Measurements from ENCODE around the gene FRMD1.

The FRMD1 gene

GRCh38 chr6:168078943-168079405 is at the start of gene FRMD1:
TSS of gene FRMD1 (minus strand) at chr6:168079212. CDS start at chr6:168079094, 118 bp downstream.
- DNase-seq = no peak

- no peak for DNase-seq
Measured at GRCh38 chr6:168128006-168128630, 49.1 kb upstream of the FRMD1 start.

- no peak for DNase-seq
Measured at GRCh38 chr6:168127384-168127868, 48.4 kb upstream of the FRMD1 start.

- DNase-seq = no peak
Measured at GRCh38 chr6:168126566-168127383, 47.8 kb upstream of the FRMD1 start.

- no peak for DNase-seq
Measured at GRCh38 chr6:168125429-168126001, 46.5 kb upstream of the FRMD1 start.

- DNase-seq = no peak
Measured at GRCh38 chr6:168124921-168125320, 45.9 kb upstream of the FRMD1 start.

- DNase-seq = no peak
Measured at GRCh38 chr6:168124158-168124557, 45.1 kb upstream of the FRMD1 start.

GRCh38 chr6:168123165-168123911 is 44.3 kb upstream of the FRMD1 start:
- DNase-seq = no peak

GRCh38 chr6:168122521-168122920 is 43.5 kb upstream of the FRMD1 start:
- DNase-seq = no peak

GRCh38 chr6:168122011-168122410 is 43.0 kb upstream of the FRMD1 start:
- DNase-seq = peak; percentile 4

- DNase-seq = peak; percentile 6
Measured at GRCh38 chr6:168121303-168121665, 42.3 kb upstream of the FRMD1 start.

GRCh38 chr6:168120390-168121302 is 41.6 kb upstream of the FRMD1 start:
- peak; percentile 8 for DNase-seq

- no peak for DNase-seq
Measured at GRCh38 chr6:168119539-168119938, 40.5 kb upstream of the FRMD1 start.

GRCh38 chr6:168118935-168119334 is 39.9 kb upstream of the FRMD1 start:
- peak; percentile 7 for DNase-seq

- DNase-seq = no peak
Measured at GRCh38 chr6:168117942-168118341, 38.9 kb upstream of the FRMD1 start.

- peak; percentile 5 for DNase-seq
Measured at GRCh38 chr6:168116975-168117899, 38.2 kb upstream of the FRMD1 start.

GRCh38 chr6:168116438-168116974 is 37.5 kb upstream of the FRMD1 start:
- peak; percentile 5 for DNase-seq

- peak; percentile 5 for DNase-seq
Measured at GRCh38 chr6:168115748-168116437, 36.9 kb upstream of the FRMD1 start.

- peak; percentile 9 for DNase-seq
Measured at GRCh38 chr6:168113226-168113625, 34.2 kb upstream of the FRMD1 start.

- no peak for DNase-seq
Measured at GRCh38 chr6:168111911-168112310, 32.9 kb upstream of the FRMD1 start.

All from activated CD8-positive, alpha-beta memory T cell treated with anti-CD3 and anti-CD28 coated beads, Interleukin-2, amount 50 U/mL, for 4 hours (primary cell).